Inflammatory macrophage treated with lipopolysaccharide for 1 hour (primary cell): ENCODE measurements around the gene ZMYM2.

Experiments
- DNase-seq, 2 donors: peaks; one replicate each; pipeline ENCODE4 v3.0.0-alpha.2; 2020 to 2022

ZMYM2 gene

GRCh38 chr13:20049558-20050473 lies 91.3 kb downstream of the ZMYM2 start:
- DNase-seq = peak in 1 of 2 donors; percentile 4

DNA sequence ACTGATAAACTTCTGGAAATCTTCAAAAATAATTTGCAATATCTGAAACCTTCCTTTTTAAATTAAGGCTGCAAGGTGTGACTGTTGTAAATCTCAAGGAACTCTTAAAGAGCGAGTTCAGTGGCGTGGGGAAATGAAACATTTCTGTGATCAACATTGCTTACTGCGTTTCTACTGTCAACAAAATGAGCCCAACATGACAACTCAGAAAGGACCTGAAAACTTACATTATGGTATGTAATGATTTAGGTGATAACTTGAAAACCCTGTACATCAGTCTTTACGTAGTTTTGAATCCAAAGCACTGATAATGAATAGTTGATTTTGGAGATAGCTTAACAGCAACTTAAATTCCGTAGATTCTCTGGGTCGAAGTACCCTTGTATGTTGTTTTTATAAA lies 92.8 kb downstream of the ZMYM2 start:
- DNase-seq = no peak

- DNase-seq = no peak
These were observed 94.5 kb downstream of the ZMYM2 start for GRCh38 chr13:20053016-20053415.

GRCh38 chr13:20053891-20054290 lies 95.4 kb downstream of the ZMYM2 start:
- no peak for DNase-seq

DNA sequence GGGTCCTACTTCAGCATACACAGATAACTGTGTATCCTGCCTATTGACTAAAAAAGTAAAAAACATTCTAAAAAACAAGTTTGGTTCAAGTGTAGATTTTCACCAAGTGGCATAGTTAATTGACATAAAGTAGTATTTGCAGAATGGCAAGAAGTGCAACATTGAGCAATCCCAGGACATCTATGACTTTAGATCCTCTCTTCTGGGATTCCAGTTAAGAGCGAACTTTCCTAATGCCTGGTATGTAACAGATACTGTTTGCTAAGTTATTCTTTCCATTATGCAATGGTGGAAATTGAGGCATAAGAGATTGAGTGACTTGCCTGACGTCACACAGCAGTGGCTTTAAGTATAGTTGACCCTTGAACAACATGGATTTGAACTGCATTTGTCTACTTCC lies 96.1 kb downstream of the ZMYM2 start:
- peak in 1 of 2 donors; percentile 16 for DNase-seq

GRCh38 chr13:20057214-20057613 lies 98.7 kb downstream of the ZMYM2 start:
- no peak for DNase-seq

DNA sequence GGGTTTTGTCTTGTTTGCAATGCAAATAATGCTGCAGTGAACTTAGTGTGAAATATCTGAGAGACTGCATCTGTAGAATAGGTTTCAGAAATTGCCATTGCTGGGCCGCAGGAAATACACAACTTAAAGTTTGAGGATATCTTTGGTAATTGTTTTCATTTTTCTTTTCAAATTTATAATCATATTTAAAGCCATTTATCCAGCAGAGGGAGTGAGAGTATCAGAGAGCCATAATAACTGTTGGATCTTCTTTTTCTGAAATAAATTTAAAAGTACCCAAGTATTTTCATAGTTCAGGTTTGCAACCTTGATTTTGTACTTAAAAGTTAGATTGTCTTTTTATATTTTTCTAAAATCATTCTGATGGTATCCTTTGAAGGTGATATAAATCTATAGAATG lies 99.4 kb downstream of the ZMYM2 start:
- no peak for DNase-seq

DNA sequence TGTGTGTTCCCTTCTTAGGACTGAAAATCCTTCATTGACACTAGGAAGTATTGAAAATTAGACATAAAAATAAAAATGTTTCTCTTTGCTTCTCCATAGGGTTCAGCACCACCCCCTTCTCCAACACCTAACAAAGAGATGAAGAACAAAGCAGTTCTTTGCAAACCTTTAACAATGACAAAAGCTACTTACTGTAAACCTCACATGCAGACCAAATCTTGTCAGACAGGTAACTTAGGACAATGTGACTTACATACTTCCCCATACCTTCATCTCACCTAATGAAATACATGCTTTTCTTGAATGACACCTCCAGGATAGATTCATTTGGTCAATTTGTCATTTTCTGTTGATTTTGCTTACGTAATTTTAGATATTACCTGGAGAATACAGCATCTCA lies 99.9 kb downstream of the ZMYM2 start:
- DNase-seq = no peak

DNA sequence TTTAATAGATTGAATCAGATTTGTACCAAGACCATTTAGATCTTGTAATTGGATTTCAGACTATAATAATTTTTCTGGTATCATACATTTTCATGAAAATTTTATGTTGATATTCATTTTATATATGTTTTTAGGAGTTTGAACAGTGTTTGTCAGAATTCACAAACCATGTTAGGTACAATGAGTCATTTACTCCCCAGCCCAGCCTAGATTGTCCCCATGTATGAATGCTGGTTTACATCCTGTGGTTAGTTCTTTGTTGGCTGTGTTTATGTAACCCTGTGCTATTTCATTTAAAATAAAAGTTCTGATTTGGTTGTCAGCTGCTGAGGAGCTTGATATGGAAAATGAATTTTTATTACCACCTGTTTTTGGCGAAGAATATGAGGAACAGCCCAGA lies 105.6 kb downstream of the ZMYM2 start:
- no peak for DNase-seq

DNA sequence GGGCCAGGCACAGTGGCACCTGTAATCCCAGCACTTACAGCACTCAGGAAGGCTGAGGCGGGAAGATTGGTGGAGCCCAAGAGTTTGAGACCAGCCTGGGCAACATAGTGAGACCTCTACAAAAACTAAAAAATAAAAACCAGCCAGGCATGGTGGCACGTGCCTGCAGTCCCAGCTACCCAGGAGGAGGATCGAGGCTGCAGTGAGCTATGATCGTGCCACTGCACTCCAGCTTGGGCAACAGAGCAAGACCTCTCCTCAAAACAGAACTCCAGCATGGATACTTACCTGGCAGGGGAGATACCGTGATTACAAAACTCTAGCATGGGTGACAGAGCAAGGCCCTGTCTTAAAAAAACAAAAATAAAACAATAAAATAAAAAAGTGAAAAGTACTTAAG lies 107.0 kb downstream of the ZMYM2 start:
- DNase-seq = no peak

- DNase-seq = no peak
These were observed 111.4 kb downstream of the ZMYM2 start for GRCh38 chr13:20069956-20070355.

DNA sequence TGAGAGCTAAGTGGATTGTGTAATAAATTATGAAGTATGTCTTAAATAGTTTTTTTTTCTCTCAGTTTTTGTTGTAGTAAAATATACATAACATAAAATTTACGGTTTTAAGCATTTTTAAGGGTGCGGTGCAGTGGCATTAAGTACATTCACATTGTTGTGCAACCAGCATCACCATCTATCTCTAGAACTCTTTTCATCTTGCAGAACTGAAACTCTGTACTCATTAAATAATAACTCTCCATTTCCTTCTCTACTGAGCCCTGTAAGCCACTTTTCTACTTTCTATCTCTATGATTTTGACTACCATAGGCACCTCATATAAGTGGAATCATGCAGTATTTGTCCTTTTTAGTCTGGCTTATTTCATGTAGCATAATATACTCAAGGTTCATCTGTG lies 115.2 kb downstream of the ZMYM2 start:
- peak; percentile 17 to 33 for DNase-seq

GRCh38 chr13:20074966-20075365 lies 116.4 kb downstream of the ZMYM2 start:
- DNase-seq = no peak

DNA sequence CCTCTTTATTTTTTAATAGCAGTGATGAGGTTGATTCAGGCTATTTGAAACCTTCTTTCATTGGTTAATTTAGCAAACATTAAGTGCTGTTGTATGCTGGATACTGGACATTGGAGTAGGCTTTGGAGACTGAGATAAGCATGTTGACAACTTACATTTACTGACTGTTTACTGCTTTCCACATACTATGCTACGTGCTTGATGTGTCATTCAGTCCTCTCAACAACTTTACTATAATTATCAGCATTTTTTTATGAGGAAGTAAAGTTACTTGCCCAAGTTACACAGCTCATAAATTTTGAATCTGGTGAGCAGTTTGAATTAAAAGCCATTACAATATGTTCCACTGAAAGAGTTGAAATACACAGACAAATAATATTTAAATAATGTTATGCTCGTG lies 118.6 kb downstream of the ZMYM2 start:
- peak; percentile 4 to 16 for DNase-seq

DNA sequence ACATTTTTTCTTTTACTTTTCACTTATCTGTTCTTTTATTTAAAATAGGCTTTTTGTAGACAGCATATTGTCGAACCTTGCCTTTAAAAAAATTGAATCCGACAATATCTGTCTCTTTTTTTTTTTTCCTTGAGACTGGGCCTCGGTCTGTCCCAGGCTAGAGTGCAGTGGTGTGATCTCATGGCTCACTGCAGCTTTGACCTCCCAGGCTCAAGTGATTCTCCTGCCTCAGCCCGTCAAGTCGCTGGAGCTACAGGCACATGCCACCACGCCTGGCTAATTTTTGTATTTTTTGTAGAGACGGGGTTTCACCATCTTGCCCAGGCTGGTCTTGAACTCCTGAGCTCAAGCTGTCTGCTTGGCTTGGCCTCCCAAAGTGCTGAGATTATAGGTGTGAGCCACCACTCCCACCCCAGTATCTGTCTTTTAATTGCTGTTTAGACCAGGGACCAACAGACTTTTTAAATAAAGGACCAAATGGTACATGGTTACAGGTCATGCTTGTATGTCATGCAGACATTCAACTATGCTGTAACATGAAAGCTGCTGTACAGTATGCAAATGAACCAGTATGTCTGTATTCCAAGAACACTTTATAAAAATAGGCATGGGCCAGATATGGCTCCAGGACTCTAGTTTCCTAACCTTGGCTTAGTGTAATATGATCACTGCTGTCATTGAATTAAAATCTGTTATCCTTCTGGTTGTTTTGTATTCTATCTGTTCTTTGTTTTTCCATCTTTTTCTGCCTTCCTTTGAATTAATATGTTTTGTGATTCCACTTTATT lies 122.0 kb downstream of the ZMYM2 start:
- no peak for DNase-seq

DNA sequence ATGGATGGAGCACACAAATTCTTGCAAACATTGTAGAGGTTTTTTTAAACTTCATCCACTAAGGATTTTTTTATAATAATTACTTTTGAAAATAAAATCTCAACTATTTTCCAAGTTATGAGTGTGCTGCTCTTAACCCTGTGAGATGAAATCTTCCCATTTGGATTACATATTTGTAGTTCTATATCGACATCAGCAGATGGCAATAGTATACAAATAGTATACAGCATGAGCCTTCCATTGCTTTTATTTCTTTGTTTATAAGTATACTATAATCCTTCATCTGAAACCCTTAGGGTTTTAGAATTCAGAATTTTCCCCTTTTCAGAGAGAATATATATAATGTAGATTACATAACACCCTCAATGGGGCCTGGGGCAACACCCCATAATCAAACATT lies 131.8 kb downstream of the ZMYM2 start:
- no peak for DNase-seq

GRCh38 chr13:20093951-20094350 lies 135.4 kb downstream of the ZMYM2 start:
- no peak for DNase-seq

DNA sequence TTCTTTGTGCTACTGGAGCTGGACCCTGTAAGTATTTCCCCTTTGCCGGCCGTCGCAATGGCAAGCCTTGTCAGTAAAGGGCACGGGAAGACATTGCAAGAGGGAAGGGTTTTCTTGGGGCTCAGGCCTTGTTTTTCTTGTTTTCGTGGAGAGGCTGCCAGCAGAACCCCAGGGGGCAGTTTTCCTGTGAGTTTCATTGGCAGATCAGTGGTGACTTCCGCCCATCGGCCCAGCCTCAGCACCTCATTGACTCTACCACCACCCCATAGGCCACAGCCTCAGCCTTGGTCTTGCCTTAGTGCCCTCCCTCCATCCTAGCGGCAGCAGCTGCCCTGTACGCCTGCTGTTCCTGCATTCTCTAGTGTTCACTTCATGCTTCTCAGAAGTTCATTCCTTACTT lies 140.8 kb downstream of the ZMYM2 start:
- no peak for DNase-seq

- no peak for DNase-seq
These were observed 143.2 kb downstream of the ZMYM2 start for GRCh38 chr13:20101467-20102316.

DNA sequence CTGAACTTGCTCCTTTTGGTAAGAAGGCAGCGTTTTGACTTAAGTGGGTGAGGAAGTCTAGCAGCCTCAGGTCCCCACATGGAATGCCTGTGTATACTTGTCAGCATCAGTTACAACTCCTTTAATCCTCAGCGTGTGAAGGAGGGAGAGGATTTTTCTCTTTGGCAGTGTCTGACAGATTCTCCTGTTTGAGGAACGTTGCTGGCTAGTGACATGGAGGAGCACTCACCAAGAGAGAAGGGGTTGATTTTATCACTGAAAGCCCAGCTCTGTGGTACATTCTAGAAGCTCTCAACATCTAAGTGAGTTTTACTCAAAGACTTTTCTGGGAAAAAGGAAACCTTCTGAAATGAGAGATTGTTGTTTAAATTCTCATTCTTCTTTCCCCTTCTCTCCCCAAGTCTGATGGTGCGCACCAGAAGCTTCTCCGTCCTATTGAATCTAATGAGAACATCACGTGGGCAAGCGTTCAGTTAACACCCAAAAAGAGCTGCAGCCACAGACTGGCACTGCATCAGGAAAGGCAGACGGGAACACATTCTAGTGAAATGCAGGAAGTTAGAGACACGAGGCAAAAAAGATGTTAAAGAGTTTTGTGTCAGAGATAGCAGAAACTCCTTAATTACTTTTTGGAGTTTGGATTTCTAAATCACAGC lies 144.1 kb downstream of the ZMYM2 start:
- DNase-seq = peak in 1 of 2 donors; percentile 11

GRCh38 chr13:20105161-20105689 lies 146.7 kb downstream of the ZMYM2 start:
- DNase-seq = no peak

DNA sequence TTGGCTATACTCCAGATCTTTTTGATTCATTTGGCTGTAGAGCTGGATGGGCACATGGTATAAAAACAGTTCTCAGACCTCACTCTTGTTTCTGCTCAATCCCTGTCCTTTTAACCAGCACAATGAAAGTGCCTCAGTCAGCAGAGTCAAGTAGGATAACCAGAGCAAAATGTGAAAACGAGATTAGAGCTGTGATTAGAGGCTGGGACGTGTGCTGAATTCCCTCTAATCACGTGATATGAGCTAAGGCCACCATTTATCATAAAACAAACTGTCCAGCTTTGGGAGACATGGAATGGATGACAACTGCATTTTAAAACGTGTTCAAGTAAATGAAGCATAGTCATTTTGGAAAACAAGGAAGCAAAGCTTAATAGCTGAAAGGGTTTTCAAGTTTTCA lies 148.2 kb downstream of the ZMYM2 start:
- no peak for DNase-seq
